Heart right ventricle (tissue), 16 donors: ENCODE data around the gene EXOC3L4. TPM values are rescaled to one million over a fixed set of nuclear protein-coding genes. Genes with fewer than 3 reads are reported as not detected.

Source experiments
- ATAC-seq, 8 donors: fragments of 200-7000 bp; cut with Tn5 transposase; one replicate each; pipeline ENCODE4 v1.9.1; 2020; ENCODE audit warnings: mild to moderate bottlenecking in 8 of 8, moderate library complexity in 8 of 8, moderate number of reproducible peaks in 1 of 8
- DNase-seq, 2 donors: peaks; one replicate each; pipeline ENCODE4 v3.0.0-alpha.2; 2020
- H3K27ac ChIP-seq, 10 donors: fragments of 200-600 bp; sonication (generic) in 2 of 10; one replicate each; pipeline versions ENCODE4 v1.5.0 to v1.8.0; 2020 to 2022; ENCODE audit warnings: mild to moderate bottlenecking in 3 of 10
- H3K27me3 ChIP-seq, 7 donors: fragments of 200-600 bp; one replicate each; pipeline ENCODE4 v1.8.0; 2021 to 2022; ENCODE audit warnings: mild to moderate bottlenecking in 2 of 7
- H3K36me3 ChIP-seq, 9 donors: fragments of 200-600 bp; sonication (generic) in 1 of 9; one replicate each; pipeline versions ENCODE4 v1.5.0 to v1.8.0; 2020 to 2022; ENCODE audit warnings: mild to moderate bottlenecking in 2 of 9
- H3K4me1 ChIP-seq, 9 donors: fragments of 200-600 bp; sonication (generic) in 1 of 9; one replicate each; pipeline versions ENCODE4 v1.5.0 to v1.8.0; 2020 to 2022; ENCODE audit warnings: mild to moderate bottlenecking in 4 of 9
- H3K4me3 ChIP-seq, 10 donors: fragments of 200-600 bp; sonication (generic) in 2 of 10; one replicate each; pipeline versions ENCODE4 v1.5.0 to v1.8.0; 2020 to 2022; ENCODE audit warnings: mild to moderate bottlenecking in 7 of 10, moderate library complexity in 2 of 10
- H3K9me3 ChIP-seq, 11 donors: fragments of 200-600 bp in 10 of 11; sonication (generic) in 2 of 11; one replicate each; pipeline versions ENCODE4 v1.5.0 to v1.8.0; 2013 to 2022; ENCODE audit warnings: mild to moderate bottlenecking in 2 of 11, control low read depth in 1 of 11, moderate library complexity in 1 of 11
- WGBS, 2 donors: extraction: QIAGEN DNeasy Blood & Tissue Kit; methylation state at CpG; one replicate each; pipeline ENCODE4 v1.1.7; 2013; ENCODE audit warnings: inconsistent platforms in 1 of 2; 5-methylcytosine and 5-hydroxymethylcytosine counted together
- intact Hi-C, 10 donors: fragments of 100-400 bp; cut with DNase I; formaldehyde crosslinking; loops; one replicate each; pipeline versions ENCODE4 v1.11.1 to v1.14.2; 2022
- polyA plus RNA-seq, 2 donors: library from polyadenylated mRNA; stranded (reverse); fragments of 200-250 nt; gene quantifications; one replicate each; pipeline ENCODE4 v1.2.3, GENCODE V29; 2013
- total RNA-seq, 10 donors: library from RNA; stranded (reverse); fragmentation: NEBNext Ultra II Directional in 3 of 10; extraction: Animal tissue kit (Norgen Biotek cat#: 25700) in 3 of 10; gene quantifications; one replicate each; pipeline versions ENCODE4 v1.2.1 to v1.2.4, GENCODE V29; 2021 to 2023
- TF ChIP-seq, protein P1 (sequence below), 9 donors: fragments of 200-600 bp; sonication (generic) in 2 of 9; IDR thresholded peaks; one replicate each; pipeline versions ENCODE4 v1.5.0 to v1.8.0; 2021 to 2022; ENCODE audit warnings: antibody characterized with exemption in 9 of 9, mild to moderate bottlenecking in 5 of 9, moderate library complexity in 1 of 9
- donor health status: Arrhythmogenic right ventricular cardiomyopathy.
- donor health status: ischemic (EF 13 %, LVEDD 7.1; RV severe dilation, severe dysfunction).
- donor health status: healthy with polysubstance abuse.
- donor health status: DM: no; HTN: yes; CAD: no.
- donor health status: DM: no; HTN: no; CAD: no.
- donor health status: ischemic (EF 25% LVEDD 6.9; RV normal size, moderate dysfunction).
- donor health status: ischemic (EF 25% LVEDD 5.7; RV mildly dilated, moderate dysfunction).
- donor health status: healthy.
- donor health status: DM: yes; HTN: yes; CAD: no.
- donor health status: Ischemic cardiomyopathy.
- donor health status: ischemic (EF 35%, LVEDD 5.7; RV mildly dilated, moderate dysfunction).
- donor health status: nonischemic (EF 11% LVEDD 7.7; RV severe dilation, severe dysfunction).
- donor health status: DM: yes; HTN: yes; CAD: no.
- donor health status: PGD.
- donor health status: ischemic (EF 29% LVEDD 5.4; RV normal size, mild dysfunction).
- donor health status: nonischemic (EF 23%, LVEDD 6.1; RV moderate dilation, normal function).

The EXOC3L4 gene
- total and polyA plus RNA-seq, 12 donors, result 0.16 to 2.0 (median 0.50) TPM; not detected in 4

DNA sequence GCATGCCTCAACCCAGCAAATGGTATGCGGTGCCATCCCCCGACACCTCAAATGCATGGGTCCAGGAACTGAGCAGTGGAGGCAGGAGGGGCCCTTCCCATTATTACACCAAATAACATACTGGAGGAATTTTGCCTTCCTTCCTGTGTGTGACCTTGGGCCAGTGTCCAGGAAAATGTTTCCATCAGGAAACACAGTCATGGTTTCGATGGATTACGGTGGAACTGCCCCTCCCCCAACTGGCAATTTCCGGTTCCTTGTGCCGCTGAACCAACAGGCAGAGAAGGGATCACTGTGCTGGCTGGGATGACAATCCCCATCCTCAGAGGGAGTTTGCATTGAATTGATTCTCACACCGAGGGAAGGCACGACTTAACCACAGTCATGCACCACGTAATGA lies 28.1 kb upstream of the EXOC3L4 start:
- peak in 1 of 2 donors; percentile 78 for DNase-seq
- peak; percentile 27 to 86 (median 64) for ATAC-seq
- Histone ChIP-seq H3K4me1 (peaks cover 3 to 28% (median 14%) of the 10 kb centered on the region in 9 donors), H3K9me3 (no peaks in the 10 kb centered on the region), H3K36me3 (no peaks in the 10 kb centered on the region), H3K27me3 (no peaks in the 10 kb centered on the region), H3K4me3 (no peak overlapping the region), H3K27ac (peak overlapping the region in 5 of 10 donors; percentile 25 to 44 (median 36))
- whole genome bisulfite sequencing, 2 donors, result 57 to 62% methylated on average over 9 of the region's 9 CpGs
- intact Hi-C loops, result no loop called here
- TF ChIP-seq, protein P1, sequence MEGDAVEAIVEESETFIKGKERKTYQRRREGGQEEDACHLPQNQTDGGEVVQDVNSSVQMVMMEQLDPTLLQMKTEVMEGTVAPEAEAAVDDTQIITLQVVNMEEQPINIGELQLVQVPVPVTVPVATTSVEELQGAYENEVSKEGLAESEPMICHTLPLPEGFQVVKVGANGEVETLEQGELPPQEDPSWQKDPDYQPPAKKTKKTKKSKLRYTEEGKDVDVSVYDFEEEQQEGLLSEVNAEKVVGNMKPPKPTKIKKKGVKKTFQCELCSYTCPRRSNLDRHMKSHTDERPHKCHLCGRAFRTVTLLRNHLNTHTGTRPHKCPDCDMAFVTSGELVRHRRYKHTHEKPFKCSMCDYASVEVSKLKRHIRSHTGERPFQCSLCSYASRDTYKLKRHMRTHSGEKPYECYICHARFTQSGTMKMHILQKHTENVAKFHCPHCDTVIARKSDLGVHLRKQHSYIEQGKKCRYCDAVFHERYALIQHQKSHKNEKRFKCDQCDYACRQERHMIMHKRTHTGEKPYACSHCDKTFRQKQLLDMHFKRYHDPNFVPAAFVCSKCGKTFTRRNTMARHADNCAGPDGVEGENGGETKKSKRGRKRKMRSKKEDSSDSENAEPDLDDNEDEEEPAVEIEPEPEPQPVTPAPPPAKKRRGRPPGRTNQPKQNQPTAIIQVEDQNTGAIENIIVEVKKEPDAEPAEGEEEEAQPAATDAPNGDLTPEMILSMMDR (IDR thresholded peaks at IDR 0.05), result no peak

DNA sequence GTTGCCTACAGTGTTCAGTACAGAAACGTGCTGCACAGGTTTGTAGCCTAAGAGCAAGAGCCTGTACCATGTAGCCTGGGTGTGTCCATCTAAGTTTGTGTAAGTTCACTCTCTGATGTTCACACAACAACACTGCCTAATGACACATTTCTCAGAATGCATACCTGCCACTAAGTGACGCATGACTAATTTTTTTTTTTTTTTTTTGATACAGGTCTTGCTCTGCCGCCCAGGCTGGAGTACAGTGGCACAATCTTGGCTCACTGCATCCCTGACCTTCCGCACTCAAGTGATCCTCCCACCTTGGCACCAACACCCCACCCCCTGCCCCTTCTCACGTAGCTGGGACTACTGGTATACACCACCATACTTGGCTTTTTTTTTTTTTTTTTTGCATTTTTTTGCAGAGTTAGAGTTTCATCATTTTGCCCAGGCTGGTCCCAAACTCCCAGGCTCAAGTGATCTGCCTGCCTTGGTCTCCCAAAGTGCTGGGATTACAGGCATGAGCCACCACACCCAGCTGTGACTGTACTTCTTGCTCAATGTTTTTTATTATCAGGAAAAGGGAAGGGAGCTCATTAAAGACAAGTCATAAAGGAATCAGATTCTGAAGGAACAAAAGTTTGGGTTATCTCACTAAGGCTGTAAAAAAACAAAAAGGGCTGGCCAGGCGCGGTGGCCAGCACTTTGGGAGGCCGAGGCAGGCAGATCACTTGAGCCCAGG lies 27.1 kb upstream of the EXOC3L4 start:
- DNase-seq (no peak), ATAC-seq (peak in 2 of 8 donors; percentile 32 to 66)

DNA sequence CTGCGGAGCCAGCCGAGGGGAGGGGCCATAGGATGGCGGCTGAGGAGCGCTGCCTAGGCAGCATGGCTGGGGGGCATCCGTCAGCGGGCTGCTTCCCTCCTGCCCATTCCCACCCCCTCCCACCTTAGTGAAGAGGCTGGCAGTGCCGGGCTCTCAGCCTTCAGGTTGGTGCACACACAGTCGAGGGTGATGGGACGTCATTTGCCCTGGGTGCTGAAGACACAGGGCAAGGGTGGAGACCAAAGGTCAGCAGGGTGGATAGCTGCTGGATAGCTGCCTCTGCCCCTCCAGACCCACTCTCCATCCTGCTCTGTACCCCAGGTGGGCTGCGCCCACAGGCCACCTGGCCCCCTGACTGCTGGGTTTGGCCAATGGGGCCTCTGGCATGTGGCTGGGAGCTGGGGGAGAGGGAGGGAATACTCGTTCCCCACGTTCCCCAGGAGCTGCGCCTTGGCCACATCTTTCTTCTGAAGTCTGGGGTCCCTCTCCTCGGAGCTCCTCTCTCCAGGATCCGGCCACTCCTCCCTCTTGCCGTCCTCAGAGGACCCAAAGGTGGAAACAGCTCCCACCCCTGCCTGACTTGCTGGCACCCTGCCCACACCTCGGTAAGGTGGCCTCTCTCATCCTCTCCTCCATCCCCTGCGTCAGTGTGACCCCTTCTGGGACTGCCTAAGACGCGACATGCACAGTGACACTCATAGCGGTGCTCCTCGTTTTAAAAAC lies 26.0 kb upstream of the EXOC3L4 start:
- no peak overlapping the region for H3K4me3 ChIP-seq
- WGBS, 2 donors, result 74 to 76% methylated on average over 21 to 22 of the region's 22 CpGs

More for the DNA sequence above, 27.1 kb upstream of the EXOC3L4 start:
- Histone ChIP-seq H3K4me1 (peaks cover 3 to 36% (median 19%) of the 10 kb centered on the region in 9 donors), H3K4me3 (no peak overlapping the region), H3K27ac (peak overlapping the region in 6 of 10 donors; percentile 9 to 74 (median 41)), H3K36me3 (no peaks in the 10 kb centered on the region), H3K9me3 (no peaks in the 10 kb centered on the region), H3K27me3 (no peaks in the 10 kb centered on the region)
- TF ChIP-seq, protein P1 (IDR thresholded peaks at IDR 0.05), result no peak
- intact Hi-C loops, result no loop called here
- 78 to 89% methylated on average over 8 of the region's 8 CpGs for WGBS, 2 donors

More for the DNA sequence above, 26.0 kb upstream of the EXOC3L4 start:
- Histone ChIP-seq H3K27me3 (no peaks in the 10 kb centered on the region), H3K4me1 (peaks cover 3 to 39% (median 22%) of the 10 kb centered on the region in 9 donors), H3K9me3 (no peaks in the 10 kb centered on the region), H3K36me3 (no peaks in the 10 kb centered on the region), H3K27ac (peak overlapping the region in 4 of 10 donors; percentile 33 to 74 (median 53))
- ATAC-seq (no peak), DNase-seq (no peak)
- TF ChIP-seq, protein P1 (IDR thresholded peaks at IDR 0.05), result no peak
- intact Hi-C loops, result no loop called here
